ENCODE data around the gene GAS2. TPM values are rescaled to one million over a fixed set of nuclear protein-coding genes. Genes with fewer than 3 reads are reported as not detected.

Gene GAS2
- total RNA-seq, 2 donors from 2014 or later, result 0.95 TPM; not detected in 1

- no peaks in the 10 kb centered on the region for H3K27me3 ChIP-seq (replicated peaks; ENCODE audit: insufficient read depth)
- DNase-seq (ENCODE audit: low spot score), result no peak
- H3K9me3 ChIP-seq, result no peaks in the 10 kb centered on the region
- H3K4me1 ChIP-seq (ENCODE audit: control insufficient read depth in 1 of 2, low read depth in 2 of 2), result no peaks in the 10 kb centered on the region
- no peak for TF ChIP-seq CTCF (IDR thresholded peaks at IDR 0.05)
- H3K4me3 ChIP-seq, result no peak overlapping the region
- H3K36me3 ChIP-seq, result no peaks in the 10 kb centered on the region
- no peak overlapping the region for H3K27ac ChIP-seq
- no peak for ATAC-seq (ENCODE audit: insufficient number of reproducible peaks, low FRiP score, low read depth)
These were observed 35.6 kb downstream of the GAS2 start for GRCh38 chr11:22702031-22702430.

- no peaks in the 10 kb centered on the region for H3K27me3 ChIP-seq (replicated peaks; ENCODE audit: insufficient read depth)
- H3K36me3 ChIP-seq, result no peaks in the 10 kb centered on the region
- no peaks in the 10 kb centered on the region for H3K4me1 ChIP-seq (ENCODE audit: control insufficient read depth in 1 of 2, low read depth in 2 of 2)
- H3K27ac ChIP-seq, result no peak overlapping the region
- DNase-seq (ENCODE audit: low spot score) (no peak), ATAC-seq (ENCODE audit: insufficient number of reproducible peaks, low FRiP score, low read depth) (no peak)
- no peak overlapping the region for H3K4me3 ChIP-seq
- TF ChIP-seq CTCF (IDR thresholded peaks at IDR 0.05), result no peak
- H3K9me3 ChIP-seq, result no peaks in the 10 kb centered on the region
These were observed 36.6 kb downstream of the GAS2 start for GRCh38 chr11:22703040-22703439.

GRCh38 chr11:22703591-22703990 is 37.2 kb downstream of the GAS2 start:
- Histone ChIP-seq H3K27me3 (replicated peaks; ENCODE audit: insufficient read depth) (no peaks in the 10 kb centered on the region), H3K27ac (no peak overlapping the region), H3K9me3 (no peaks in the 10 kb centered on the region), H3K4me3 (no peak overlapping the region), H3K36me3 (no peaks in the 10 kb centered on the region), H3K4me1 (ENCODE audit: control insufficient read depth in 1 of 2, low read depth in 2 of 2) (no peaks in the 10 kb centered on the region)
- no peak for ATAC-seq (ENCODE audit: insufficient number of reproducible peaks, low FRiP score, low read depth)
- DNase-seq (ENCODE audit: low spot score), result no peak
- no peak for TF ChIP-seq CTCF (IDR thresholded peaks at IDR 0.05)

- TF ChIP-seq CTCF (IDR thresholded peaks at IDR 0.05), result no peak
- Histone ChIP-seq H3K36me3 (no peaks in the 10 kb centered on the region), H3K4me3 (no peak overlapping the region), H3K27ac (no peak overlapping the region), H3K27me3 (replicated peaks; ENCODE audit: insufficient read depth) (no peaks in the 10 kb centered on the region), H3K4me1 (ENCODE audit: control insufficient read depth in 1 of 2, low read depth in 2 of 2) (no peaks in the 10 kb centered on the region), H3K9me3 (no peaks in the 10 kb centered on the region)
- DNase-seq (ENCODE audit: low spot score) (no peak), ATAC-seq (ENCODE audit: insufficient number of reproducible peaks, low FRiP score, low read depth) (no peak)
These were observed 40.9 kb downstream of the GAS2 start for GRCh38 chr11:22707119-22707899.

- H3K4me1 ChIP-seq (ENCODE audit: control insufficient read depth in 1 of 2, low read depth in 2 of 2), result no peaks in the 10 kb centered on the region
- no peak for DNase-seq (ENCODE audit: low spot score)
- no peak for ATAC-seq (ENCODE audit: insufficient number of reproducible peaks, low FRiP score, low read depth)
- no peak overlapping the region for H3K27ac ChIP-seq
- H3K36me3 ChIP-seq, result no peaks in the 10 kb centered on the region
- no peaks in the 10 kb centered on the region for H3K9me3 ChIP-seq
- no peak for TF ChIP-seq CTCF (IDR thresholded peaks at IDR 0.05)
- no peak overlapping the region for H3K4me3 ChIP-seq
- H3K27me3 ChIP-seq (replicated peaks; ENCODE audit: insufficient read depth), result no peaks in the 10 kb centered on the region
These were observed 44.8 kb downstream of the GAS2 start for GRCh38 chr11:22711071-22711770.
